Fibroblast of mammary gland (primary cell): ENCODE results near the gene RECQL5.
"Not testable (repeated sequence)": the region's sequence is repeated elsewhere in the genome, so short reads cannot be mapped to it uniquely, and the experiment has no call there.

Experiments
- DNase-seq: peaks from one replicate; pipeline ENCODE4 v3.0.0-alpha.2; 2010; ENCODE audit warnings: low read depth
- H3K4me3 ChIP-seq: 2 replicates; pipeline ENCODE4 v1.5.1; 2011; ENCODE audit warnings: low read depth, mild to moderate bottlenecking, low read length, moderate library complexity; ENCODE audit not compliant: control insufficient read depth
- TF ChIP-seq, protein P1 (sequence below): conservative IDR thresholded peaks from 2 replicates; pipeline ENCODE4 v1.5.1; 2011; ENCODE audit warnings: low read depth, low read length, inconsistent platforms; ENCODE audit not compliant: control insufficient read depth, insufficient read depth

Gene RECQL5

DNA sequence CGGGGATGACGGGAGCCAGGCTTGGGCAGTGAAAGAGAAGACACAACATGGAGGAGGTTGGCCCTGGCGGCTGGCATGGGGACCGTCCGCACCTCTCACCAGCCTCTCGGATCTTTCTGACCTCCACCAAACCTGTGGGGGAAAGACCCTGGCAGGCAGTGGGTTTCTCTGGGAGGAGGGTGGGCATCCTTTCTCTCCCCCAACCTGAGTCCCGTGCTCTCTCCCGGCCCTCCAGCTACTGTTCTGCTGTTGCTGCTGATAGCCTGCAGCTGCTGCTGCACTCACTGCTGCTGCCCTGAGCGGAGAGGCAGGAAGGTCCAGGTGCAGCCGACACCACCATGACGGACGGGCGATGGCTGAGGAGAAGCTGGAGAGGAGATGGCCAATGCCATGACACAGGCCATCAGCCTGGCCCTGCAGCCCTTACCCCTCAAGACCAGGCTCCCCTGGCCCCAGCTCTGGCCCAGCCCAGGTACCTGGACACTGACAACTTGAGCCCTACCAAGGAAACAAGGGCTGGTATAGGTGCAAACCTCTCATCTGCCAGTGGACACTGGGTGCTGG lies 26.3 kb downstream of the RECQL5 start:
- TF ChIP-seq, protein P1, sequence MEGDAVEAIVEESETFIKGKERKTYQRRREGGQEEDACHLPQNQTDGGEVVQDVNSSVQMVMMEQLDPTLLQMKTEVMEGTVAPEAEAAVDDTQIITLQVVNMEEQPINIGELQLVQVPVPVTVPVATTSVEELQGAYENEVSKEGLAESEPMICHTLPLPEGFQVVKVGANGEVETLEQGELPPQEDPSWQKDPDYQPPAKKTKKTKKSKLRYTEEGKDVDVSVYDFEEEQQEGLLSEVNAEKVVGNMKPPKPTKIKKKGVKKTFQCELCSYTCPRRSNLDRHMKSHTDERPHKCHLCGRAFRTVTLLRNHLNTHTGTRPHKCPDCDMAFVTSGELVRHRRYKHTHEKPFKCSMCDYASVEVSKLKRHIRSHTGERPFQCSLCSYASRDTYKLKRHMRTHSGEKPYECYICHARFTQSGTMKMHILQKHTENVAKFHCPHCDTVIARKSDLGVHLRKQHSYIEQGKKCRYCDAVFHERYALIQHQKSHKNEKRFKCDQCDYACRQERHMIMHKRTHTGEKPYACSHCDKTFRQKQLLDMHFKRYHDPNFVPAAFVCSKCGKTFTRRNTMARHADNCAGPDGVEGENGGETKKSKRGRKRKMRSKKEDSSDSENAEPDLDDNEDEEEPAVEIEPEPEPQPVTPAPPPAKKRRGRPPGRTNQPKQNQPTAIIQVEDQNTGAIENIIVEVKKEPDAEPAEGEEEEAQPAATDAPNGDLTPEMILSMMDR, result no peak
- no peak overlapping the region for H3K4me3 ChIP-seq
- no peak for DNase-seq

DNA sequence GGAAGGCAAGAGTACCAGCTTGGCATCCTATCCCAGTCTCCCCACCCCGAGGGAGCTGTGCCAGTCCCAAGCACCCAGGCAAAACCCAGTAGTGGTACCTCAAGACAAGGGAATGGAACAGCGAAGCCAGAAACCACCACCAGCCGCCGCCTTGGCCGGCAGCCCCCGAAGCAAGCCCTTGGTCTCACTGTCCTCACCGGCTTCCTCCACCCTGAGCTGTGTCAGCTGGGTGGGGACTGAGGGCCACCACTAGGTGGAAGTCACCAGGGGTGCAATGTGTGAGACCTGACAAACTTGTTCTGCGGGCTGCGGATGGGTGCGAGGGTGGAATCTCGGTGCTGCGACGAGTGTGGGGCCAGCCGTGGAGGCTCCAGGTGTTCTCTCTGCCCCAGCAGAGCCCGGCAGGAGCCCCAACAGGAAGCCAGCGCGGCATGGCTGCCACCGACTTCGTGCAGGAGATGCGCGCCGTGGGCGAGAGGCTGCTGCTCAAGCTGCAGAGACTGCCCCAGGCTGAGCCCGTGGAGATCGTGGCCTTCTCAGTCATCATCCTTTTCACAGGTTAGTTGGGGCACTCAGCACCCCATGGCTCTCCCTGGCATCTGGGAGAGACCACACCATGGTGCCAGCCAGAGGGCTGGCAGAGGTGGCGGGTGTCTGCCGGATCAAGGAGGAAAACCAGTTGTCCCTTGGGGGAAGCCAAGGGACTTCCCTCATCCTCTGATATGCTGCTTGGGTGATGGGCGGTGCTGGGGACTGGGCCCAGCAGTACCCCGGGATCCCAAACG lies 27.0 kb downstream of the RECQL5 start:
- no peak overlapping the region for H3K4me3 ChIP-seq
- TF ChIP-seq, protein P1, result no peak
- DNase-seq, result no peak

DNA sequence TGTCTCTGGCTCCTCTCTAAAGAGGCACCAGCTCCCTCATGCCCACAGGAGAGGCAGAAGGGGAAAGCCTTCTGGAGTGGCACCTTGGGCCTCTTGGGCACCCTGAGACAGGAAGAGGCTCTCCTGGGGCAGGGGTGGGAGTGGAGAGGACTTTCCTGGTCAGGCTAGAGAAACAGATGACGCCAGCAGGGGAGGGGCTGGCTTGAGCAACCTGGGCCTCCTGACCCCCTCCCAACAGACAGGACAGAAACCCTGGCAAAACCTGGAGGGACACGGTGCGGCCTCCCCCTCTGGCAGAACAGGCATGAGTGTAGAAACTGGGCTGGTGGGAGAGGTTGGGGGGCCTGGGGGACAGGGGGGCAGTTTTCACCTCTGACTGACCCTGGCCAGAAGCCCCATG lies 27.6 kb downstream of the RECQL5 start:
- TF ChIP-seq, protein P1, result no peak
- no peak overlapping the region for H3K4me3 ChIP-seq
- no peak for DNase-seq

DNA sequence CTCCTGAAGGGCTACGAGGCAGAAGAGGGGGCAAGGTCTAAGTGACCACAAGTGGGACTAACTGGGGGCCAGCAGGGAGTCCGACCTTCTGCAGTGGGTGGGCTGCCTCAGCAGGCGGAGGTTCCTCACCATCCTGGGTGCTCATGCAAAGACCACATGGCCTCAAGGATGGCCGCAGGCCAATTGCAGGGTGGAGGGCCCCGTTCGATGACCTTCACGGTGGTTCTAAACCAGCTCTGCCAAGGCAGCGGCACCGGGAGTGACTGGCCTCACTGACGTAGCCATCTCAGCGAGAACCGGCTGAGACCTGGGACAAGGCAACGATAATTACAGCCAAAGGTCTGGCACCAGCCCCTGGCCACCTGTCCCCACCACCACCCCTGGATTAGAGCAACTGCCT lies 28.1 kb downstream of the RECQL5 start:
- H3K4me3 ChIP-seq, result no peak overlapping the region
- no peak for DNase-seq
- TF ChIP-seq, protein P1, result no peak

DNA sequence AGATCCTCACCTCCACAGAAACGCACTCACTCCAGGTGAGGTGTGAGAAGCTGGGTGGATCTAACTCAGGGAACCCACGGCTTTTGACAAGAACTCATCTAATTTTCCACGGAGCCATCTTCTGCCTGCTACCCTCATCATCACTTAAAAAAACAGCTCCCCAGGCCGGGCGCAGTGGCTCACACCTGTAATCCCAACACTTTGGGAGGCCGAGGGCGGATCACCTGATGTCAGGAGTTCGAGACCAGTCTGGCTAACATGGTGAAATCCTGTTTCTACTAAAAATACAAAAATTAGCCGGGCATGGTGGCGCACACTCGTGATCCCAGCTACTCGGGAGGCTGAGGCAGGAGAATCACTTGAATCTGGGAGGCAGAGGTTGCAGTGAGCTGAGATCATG lies 28.9 kb downstream of the RECQL5 start:
- H3K4me3 ChIP-seq, DNase-seq: not testable (repeated sequence)

DNA sequence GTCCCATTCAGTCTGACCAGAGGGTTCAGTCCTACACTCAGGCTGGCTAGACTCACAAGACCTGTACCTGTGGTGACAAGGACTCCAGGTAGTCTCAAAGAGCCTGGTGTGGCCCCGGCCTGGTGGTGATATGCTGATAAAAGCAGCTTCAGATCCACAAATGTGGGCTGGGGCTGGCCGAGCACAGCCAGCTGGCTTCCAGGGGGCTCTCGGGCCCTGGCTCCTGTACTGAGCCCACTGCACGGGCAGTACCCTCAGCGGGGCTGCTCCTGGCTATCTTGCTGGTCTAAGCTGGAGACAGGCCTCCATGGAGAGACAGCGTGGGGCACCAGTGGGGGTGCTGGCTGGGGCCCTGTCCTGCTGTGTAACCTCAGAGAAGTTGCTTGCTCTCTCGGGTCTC lies 29.4 kb downstream of the RECQL5 start:
- TF ChIP-seq, protein P1, result no peak
- H3K4me3 ChIP-seq, result no peak overlapping the region
- DNase-seq, result no peak

DNA sequence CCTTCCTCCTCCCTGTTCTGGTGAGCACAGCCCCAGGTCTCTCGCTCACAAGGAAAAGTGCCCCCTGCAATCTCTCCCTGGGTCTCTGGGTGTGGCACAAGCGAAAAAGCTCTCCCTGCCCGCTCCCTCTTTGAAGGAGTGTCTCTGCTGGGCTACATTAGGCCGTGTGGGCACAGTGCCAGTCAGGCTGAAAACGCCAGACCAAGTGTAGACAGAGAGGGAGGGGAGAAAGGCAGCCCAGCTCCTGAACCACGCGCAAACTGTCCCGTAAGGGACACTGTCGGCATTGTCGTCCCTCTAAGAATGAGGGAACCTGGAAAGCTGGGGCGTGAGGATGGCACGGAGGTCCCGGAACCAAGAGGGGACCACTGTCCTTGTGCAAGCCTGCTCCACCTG lies 29.8 kb downstream of the RECQL5 start:
- H3K4me3 ChIP-seq, result no peak overlapping the region
- TF ChIP-seq, protein P1, result no peak
- no peak for DNase-seq
